HCT116 (cell line): ENCODE data around the gene NHSL1. TPM values are rescaled to one million over a fixed set of nuclear protein-coding genes. Genes with fewer than 3 reads are reported as not detected.

ENCODE experiments used
- ATAC-seq: fragments of 200-7000 bp; cut with Tn5 transposase; 2 replicates; pipeline ENCODE4 v1.9.1; 2020; ENCODE audit warnings: mild to moderate bottlenecking, moderate library complexity
- BruUV-seq: library from RNA; stranded (reverse); fragments of 400-500 nt; replicated peaks from 2 replicates; lab custom pipeline; 2021; lab: Mats Ljungman, UMichigan
- CTCF ChIA-PET: fragments of 300-600 bp; sonication (Branson Sonifier 250); formaldehyde crosslinking; loops from one replicate; lab custom pipeline; 2021; ENCODE audit warnings: antibody characterized with exemption; lab: Charles Lee
- POLR2A ChIA-PET: fragments of 300-600, 350-600 bp; sonication (Branson Sonifier 250); formaldehyde crosslinking; loops from one replicate; lab custom pipeline; 2021; ENCODE audit warnings: antibody characterized with exemption; lab: Charles Lee
- RAD21 ChIA-PET, 2 experiments: fragments of 300-600 bp; sonication (Branson Sonifier 250); formaldehyde crosslinking; loops; one replicate each; lab custom pipeline; 2023; ENCODE audit warnings: low total read pairs in 2 of 2; ENCODE audit not compliant: uncharacterized antibody in 2 of 2, unreplicated experiment in 2 of 2, low non-redundant PET in 1 of 2; lab: Charles Lee
- DNase-seq: peaks from one replicate; pipeline ENCODE4 v3.0.0-alpha.2; 2010; ENCODE audit warnings: low read depth, low spot score
- H2AFZ ChIP-seq: fragments of 200-600 bp; shearing (Covaris generic), sonication (generic); 2 replicates; pipeline ENCODE4 v1.6.1; 2017; ENCODE audit warnings: low read depth, mixed run types, mixed read lengths, antibody characterized with exemption, low read length; ENCODE audit not compliant: poor library complexity, severe bottlenecking
- H3K27ac ChIP-seq: 2 replicates; pipeline ENCODE4 v1.5.1; 2012; ENCODE audit warnings: low read depth, low read length
- H3K27me3 ChIP-seq: fragments of 200-600 bp; sonication (generic); 2 replicates; pipeline ENCODE4 v1.6.1; 2016; ENCODE audit warnings: mixed run types, low read length, mixed read lengths; ENCODE audit not compliant: insufficient read depth
- H3K36me3 ChIP-seq, 2 experiments: fragments of 200-500 bp in 1 of 2; fragments of 200-600 bp in 1 of 2; sonication (Bioruptor generic) in 1 of 2; sonication (generic) in 1 of 2; 2 replicates each; pipeline versions ENCODE4 v1.5.1 to v1.6.1; 2014 to 2016; ENCODE audit warnings: low read length in 2 of 2, inconsistent platforms in 1 of 2, mixed read lengths in 1 of 2, mixed run types in 1 of 2; ENCODE audit not compliant: insufficient read depth in 2 of 2, control insufficient read depth in 1 of 2
- H3K4me1 ChIP-seq, 2 experiments: fragments of 200-600 bp in 1 of 2; sonication (generic) in 1 of 2; 2 replicates each; pipeline versions ENCODE4 v1.5.1 to v1.6.1; 2012 to 2017; ENCODE audit warnings: low read length in 2 of 2, inconsistent platforms in 1 of 2, mild to moderate bottlenecking in 1 of 2, mixed read lengths in 1 of 2, mixed run types in 1 of 2, moderate library complexity in 1 of 2; ENCODE audit not compliant: insufficient read depth in 2 of 2, control insufficient read depth in 1 of 2
- H3K4me2 ChIP-seq: fragments of 200-600 bp; sonication (generic); 2 replicates; pipeline ENCODE4 v1.6.1; 2017; ENCODE audit warnings: mixed run types, low read length, mixed read lengths
- H3K4me3 ChIP-seq, 2 experiments: fragments of 200-600 bp in 1 of 2; sonication (generic) in 1 of 2; replicated peaks in 1 of 2; 2 replicates each; pipeline ENCODE4 v1.5.1; 2011 to 2016; ENCODE audit warnings: low read length in 2 of 2, control low read depth in 1 of 2, low read depth in 1 of 2, mild to moderate bottlenecking in 1 of 2, mixed read lengths in 1 of 2, mixed run types in 1 of 2
- H3K79me2 ChIP-seq: fragments of 200-600 bp; sonication (generic); 2 replicates; pipeline ENCODE4 v1.6.1; 2017; ENCODE audit warnings: mild to moderate bottlenecking, mixed run types, low read length, moderate library complexity, mixed read lengths; ENCODE audit not compliant: insufficient read depth
- H3K9ac ChIP-seq: fragments of 200-600 bp; sonication (generic); 2 replicates; pipeline ENCODE4 v1.6.1; 2016; ENCODE audit warnings: low read length, mixed read lengths
- H3K9me2 ChIP-seq: fragments of 200-600 bp; sonication (generic), shearing (Covaris generic); 2 replicates; pipeline ENCODE4 v1.6.1; 2017; ENCODE audit warnings: mixed run types, mild to moderate bottlenecking, moderate library complexity; ENCODE audit not compliant: insufficient read depth
- H3K9me3 ChIP-seq, 2 experiments: fragments of 200-500 bp in 1 of 2; fragments of 200-600 bp in 1 of 2; sonication (Bioruptor generic) in 1 of 2; sonication (generic) in 1 of 2; 2 replicates each; pipeline ENCODE4 v1.6.1; 2014 to 2017; ENCODE audit warnings: low read length in 2 of 2, mixed read lengths in 2 of 2, inconsistent platforms in 1 of 2, low read depth in 1 of 2, mild to moderate bottlenecking in 1 of 2, mixed run types in 1 of 2, moderate library complexity in 1 of 2; ENCODE audit not compliant: control insufficient read depth in 1 of 2, insufficient read depth in 1 of 2
- H4K20me1 ChIP-seq: fragments of 200-600 bp; sonication (generic), shearing (Covaris generic); 2 replicates; pipeline ENCODE4 v1.6.1; 2017; ENCODE audit warnings: mixed run types, mild to moderate bottlenecking, moderate library complexity; ENCODE audit not compliant: insufficient read depth
- CBX3 ChIP-seq: IDR thresholded peaks from 2 replicates; pipeline ENCODE4 v1.6.1; 2012; ENCODE audit warnings: low read depth
- CTCF ChIP-seq, 3 experiments: fragments of 200-600 bp in 1 of 3; sonication (generic) in 1 of 3; IDR thresholded peaks in 2 of 3; conservative IDR thresholded peaks in 1 of 3; 2 replicates each; pipeline ENCODE4 v1.5.1; 2012 to 2017; ENCODE audit warnings: low read depth in 2 of 3, low read length in 2 of 3, antibody characterized with exemption in 1 of 3, borderline replicate concordance in 1 of 3, control low read depth in 1 of 3, mild to moderate bottlenecking in 1 of 3, mixed read lengths in 1 of 3, mixed run types in 1 of 3, moderate library complexity in 1 of 3; ENCODE audit not compliant: insufficient read depth in 1 of 3
- ELF1 ChIP-seq: IDR thresholded peaks from 2 replicates; pipeline ENCODE4 v1.6.1; 2012; ENCODE audit warnings: low read depth, borderline replicate concordance
- EZH2 ChIP-seq: fragments of 200-600 bp; sonication (generic); IDR thresholded peaks from 2 replicates; pipeline ENCODE4 v1.6.1; 2017; ENCODE audit warnings: antibody characterized with exemption, mixed run types
- EZH2phosphoT487 ChIP-seq: fragments of 200-600 bp; IDR thresholded peaks from 2 replicates; pipeline ENCODE4 v1.6.1; 2018; ENCODE audit warnings: antibody characterized with exemption, borderline replicate concordance
- FOSL1 ChIP-seq: IDR thresholded peaks from 2 replicates; pipeline ENCODE4 v1.6.1; 2012; ENCODE audit warnings: low read depth
- JUND ChIP-seq: IDR thresholded peaks from 2 replicates; pipeline ENCODE4 v1.6.1; 2012
- SIN3A ChIP-seq: IDR thresholded peaks from 2 replicates; pipeline ENCODE4 v1.6.1; 2012; ENCODE audit warnings: low read depth
- TCF7L2 ChIP-seq: IDR thresholded peaks from 2 replicates; pipeline ENCODE4 v1.7.0; 2011; ENCODE audit warnings: borderline replicate concordance, inconsistent platforms; ENCODE audit not compliant: insufficient read depth, insufficient read length; ENCODE audit errors: extremely low read depth
- ZBTB33 ChIP-seq: IDR thresholded peaks from 2 replicates; pipeline ENCODE4 v1.6.1; 2011; ENCODE audit warnings: mild to moderate bottlenecking, low read length, moderate library complexity; ENCODE audit not compliant: insufficient replicate concordance; ENCODE audit errors: extremely low read depth
- ZFX ChIP-seq: fragments of 450-650 bp; IDR thresholded peaks from 2 replicates; pipeline ENCODE4 v1.6.1; 2017
- intact Hi-C: fragments of 100-400 bp; cut with micrococcal nuclease; formaldehyde crosslinking; loops from 2 replicates; pipeline ENCODE4 v1.10.0; 2022
- total RNA-seq: library from RNA; stranded (reverse); gene quantifications from one replicate; pipeline ENCODE4 v1.2.1, GENCODE V29; 2021; ENCODE audit not compliant: unreplicated experiment

NHSL1 gene
- total RNA-seq, 1 experiment from 2014 or later, result 15.4 TPM

GRCh38 chr6:138393871-138394783 is 105.2 kb downstream of the NHSL1 start:
- ATAC-seq (no peak), DNase-seq (no peak)
- H3K4me2 ChIP-seq, result no peak overlapping the region
- H4K20me1 ChIP-seq, result no peaks in the 10 kb centered on the region
- RAD21 ChIA-PET, result no interaction called here
- no peak overlapping the region for H3K4me3 ChIP-seq
- no peaks in the 10 kb centered on the region for H3K27me3 ChIP-seq
- no peaks in the 10 kb centered on the region for H3K36me3 ChIP-seq
- no peaks in the 10 kb centered on the region for H3K9me3 ChIP-seq
- TF ChIP-seq FOSL1 (no peak), ZFX (no peak), ZBTB33 (no peak), TCF7L2 (no peak), EZH2phosphoT487 (no peak), CBX3 (no peak), SIN3A (no peak), ELF1 (no peak), CTCF (IDR thresholded peaks at IDR 0.05 in 2 of 3, conservative IDR thresholded peaks at IDR 0.05 in 1 of 3; ENCODE audit: borderline replicate concordance in 1 of 3, insufficient read depth in 1 of 3, low read depth in 2 of 3, low read length in 2 of 3) (no peak), EZH2 (no peak), JUND (no peak)
- TF ChIP-seq, all 23 proteins: peak for 0
- Histone ChIP-seq H3K4me1 (no peaks in the 10 kb centered on the region), H3K9ac (no peak overlapping the region), H3K79me2 (no peaks in the 10 kb centered on the region), H2AFZ (no peak overlapping the region), H3K27ac (no peak overlapping the region), H3K9me2 (no peaks in the 10 kb centered on the region)
- BruUV-seq, result no TSS peak
- intact Hi-C loops, result no loop called here
- ChIA-PET POLR2A (no interaction called here), CTCF (no interaction called here)
